Activated naive CD8-positive, alpha-beta T cell treated with anti-CD3 and anti-CD28 coated beads for 36 hours (primary cell): ENCODE data around the gene CALCOCO1. TPM values are rescaled to one million over a fixed set of nuclear protein-coding genes. Genes with fewer than 3 reads are reported as not detected.

ENCODE experiments used
- DNase-seq: peaks from one replicate; pipeline ENCODE4 v3.0.0; 2021
- H3K27ac Mint-ChIP-seq: one replicate; pipeline ENCODE4 v1.8.0; 2022; ENCODE audit warnings: mild to moderate bottlenecking, moderate library complexity, mixed read lengths
- H3K27me3 Mint-ChIP-seq: one replicate; pipeline ENCODE4 v1.8.0; 2022; ENCODE audit warnings: mild to moderate bottlenecking, mixed read lengths
- H3K36me3 Mint-ChIP-seq: one replicate; pipeline ENCODE4 v1.8.0; 2021; ENCODE audit warnings: mild to moderate bottlenecking, mixed read lengths
- H3K4me1 Mint-ChIP-seq: one replicate; pipeline ENCODE4 v1.8.0; 2021; ENCODE audit warnings: mixed read lengths
- H3K4me3 Mint-ChIP-seq: one replicate; pipeline ENCODE4 v1.8.0; 2022; ENCODE audit warnings: mild to moderate bottlenecking, moderate library complexity, mixed read lengths
- H3K9me3 Mint-ChIP-seq: one replicate; pipeline ENCODE4 v1.8.0; 2022; ENCODE audit warnings: mixed read lengths
- total RNA-seq, 2 experiments: library from RNA; stranded (reverse); gene quantifications; one replicate each; pipeline ENCODE4 v1.2.3, GENCODE V29; 2021

Gene CALCOCO1
- total RNA-seq, 2 experiments from 2014 or later = 8.8 to 9.6 TPM

GRCh38 chr12:53744751-53745150 lies 17.5 kb upstream of the CALCOCO1 start:
- no peaks in the 10 kb centered on the region for H3K9me3 Mint-ChIP-seq
- no peaks in the 10 kb centered on the region for H3K36me3 Mint-ChIP-seq
- H3K27ac Mint-ChIP-seq = no peak overlapping the region
- peaks cover 17% of the 10 kb centered on the region for H3K4me1 Mint-ChIP-seq
- H3K4me3 Mint-ChIP-seq = no peak overlapping the region
- no peak for DNase-seq
- peaks cover 53% of the 10 kb centered on the region for H3K27me3 Mint-ChIP-seq

GRCh38 chr12:53744130-53744441 lies 16.8 kb upstream of the CALCOCO1 start:
- H3K4me3 Mint-ChIP-seq = no peak overlapping the region
- no peak for DNase-seq
- H3K4me1 Mint-ChIP-seq = peaks cover 21% of the 10 kb centered on the region
- peaks cover 53% of the 10 kb centered on the region for H3K27me3 Mint-ChIP-seq
- H3K36me3 Mint-ChIP-seq = no peaks in the 10 kb centered on the region
- H3K9me3 Mint-ChIP-seq = no peaks in the 10 kb centered on the region
- no peak overlapping the region for H3K27ac Mint-ChIP-seq

- peak; percentile 48 for DNase-seq
- Mint-ChIP-seq H3K4me3 (peak overlapping the region; percentile 27), H3K27me3 (peaks cover 53% of the 10 kb centered on the region), H3K27ac (no peak overlapping the region), H3K9me3 (no peaks in the 10 kb centered on the region), H3K36me3 (no peaks in the 10 kb centered on the region), H3K4me1 (peaks cover 26% of the 10 kb centered on the region)
These were observed 16.2 kb upstream of the CALCOCO1 start for GRCh38 chr12:53743266-53744129.

- Mint-ChIP-seq H3K27me3 (peaks cover 60% of the 10 kb centered on the region), H3K4me3 (no peak overlapping the region), H3K9me3 (no peaks in the 10 kb centered on the region), H3K27ac (no peak overlapping the region), H3K36me3 (no peaks in the 10 kb centered on the region), H3K4me1 (peaks cover 11% of the 10 kb centered on the region)
- no peak for DNase-seq
These were observed 12.9 kb upstream of the CALCOCO1 start for GRCh38 chr12:53740130-53740491.

GRCh38 chr12:53739214-53740129 lies 12.2 kb upstream of the CALCOCO1 start:
- Mint-ChIP-seq H3K4me1 (peaks cover 11% of the 10 kb centered on the region), H3K36me3 (no peaks in the 10 kb centered on the region), H3K27ac (no peak overlapping the region), H3K9me3 (no peaks in the 10 kb centered on the region), H3K4me3 (peak overlapping the region; percentile 56), H3K27me3 (peaks cover 54% of the 10 kb centered on the region)
- DNase-seq = no peak

- peaks cover 45% of the 10 kb centered on the region for H3K27me3 Mint-ChIP-seq
- no peaks in the 10 kb centered on the region for H3K9me3 Mint-ChIP-seq
- H3K27ac Mint-ChIP-seq = no peak overlapping the region
- no peaks in the 10 kb centered on the region for H3K36me3 Mint-ChIP-seq
- peak overlapping the region; percentile 56 for H3K4me3 Mint-ChIP-seq
- peaks cover 15% of the 10 kb centered on the region for H3K4me1 Mint-ChIP-seq
- peak; percentile 41 for DNase-seq
These were observed 11.4 kb upstream of the CALCOCO1 start for GRCh38 chr12:53738406-53739213.

- H3K27ac Mint-ChIP-seq = no peak overlapping the region
- peak overlapping the region; percentile 27 for H3K4me3 Mint-ChIP-seq
- no peaks in the 10 kb centered on the region for H3K9me3 Mint-ChIP-seq
- no peaks in the 10 kb centered on the region for H3K36me3 Mint-ChIP-seq
- H3K4me1 Mint-ChIP-seq = peaks cover 13% of the 10 kb centered on the region
- DNase-seq = no peak
- peaks cover 39% of the 10 kb centered on the region for H3K27me3 Mint-ChIP-seq
These were observed 10.7 kb upstream of the CALCOCO1 start for GRCh38 chr12:53737951-53738405.

- Mint-ChIP-seq H3K27me3 (peaks cover 32% of the 10 kb centered on the region), H3K27ac (no peak overlapping the region), H3K36me3 (no peaks in the 10 kb centered on the region), H3K4me1 (peaks cover 13% of the 10 kb centered on the region), H3K9me3 (no peaks in the 10 kb centered on the region), H3K4me3 (no peak overlapping the region)
- no peak for DNase-seq
These were observed 10.0 kb upstream of the CALCOCO1 start for GRCh38 chr12:53737093-53737808.

- H3K36me3 Mint-ChIP-seq = no peaks in the 10 kb centered on the region
These were observed 9.3 kb upstream of the CALCOCO1 start for GRCh38 chr12:53736592-53736991.

GRCh38 chr12:53735556-53735955 lies 8.3 kb upstream of the CALCOCO1 start:
- Mint-ChIP-seq H3K27me3 (peaks cover 21% of the 10 kb centered on the region), H3K4me3 (no peak overlapping the region), H3K9me3 (no peaks in the 10 kb centered on the region), H3K27ac (no peak overlapping the region), H3K36me3 (no peaks in the 10 kb centered on the region), H3K4me1 (peaks cover 13% of the 10 kb centered on the region)
- DNase-seq = no peak

More at GRCh38 chr12:53736592-53736991, 9.3 kb upstream of the CALCOCO1 start:
- Mint-ChIP-seq H3K4me3 (no peak overlapping the region), H3K9me3 (no peaks in the 10 kb centered on the region), H3K27me3 (peaks cover 25% of the 10 kb centered on the region), H3K27ac (no peak overlapping the region), H3K4me1 (peaks cover 13% of the 10 kb centered on the region)
- no peak for DNase-seq

GRCh38 chr12:53734425-53734824 lies 7.2 kb upstream of the CALCOCO1 start:
- Mint-ChIP-seq H3K4me1 (peaks cover 11% of the 10 kb centered on the region), H3K27me3 (peaks cover 21% of the 10 kb centered on the region), H3K27ac (no peak overlapping the region), H3K9me3 (no peaks in the 10 kb centered on the region), H3K36me3 (no peaks in the 10 kb centered on the region), H3K4me3 (no peak overlapping the region)
- DNase-seq = no peak

- peaks cover 21% of the 10 kb centered on the region for H3K27me3 Mint-ChIP-seq
- no peak overlapping the region for H3K4me3 Mint-ChIP-seq
- no peaks in the 10 kb centered on the region for H3K9me3 Mint-ChIP-seq
- H3K4me1 Mint-ChIP-seq = peaks cover 6% of the 10 kb centered on the region
- DNase-seq = no peak
- no peaks in the 10 kb centered on the region for H3K36me3 Mint-ChIP-seq
- H3K27ac Mint-ChIP-seq = no peak overlapping the region
These were observed 6.6 kb upstream of the CALCOCO1 start for GRCh38 chr12:53733807-53734200.

- Mint-ChIP-seq H3K9me3 (no peaks in the 10 kb centered on the region), H3K27ac (no peak overlapping the region), H3K4me3 (no peak overlapping the region), H3K4me1 (peaks cover 4% of the 10 kb centered on the region), H3K27me3 (peaks cover 19% of the 10 kb centered on the region), H3K36me3 (no peaks in the 10 kb centered on the region)
- DNase-seq = no peak
These were observed 6.0 kb upstream of the CALCOCO1 start for GRCh38 chr12:53733051-53733806.

- Mint-ChIP-seq H3K27ac (no peak overlapping the region), H3K4me3 (no peak overlapping the region)
These were observed 2.4 kb upstream of the CALCOCO1 start for GRCh38 chr12:53729644-53730043.

More at GRCh38 chr12:53729644-53730043, 2.4 kb upstream of the CALCOCO1 start:
- H3K27me3 Mint-ChIP-seq = no peaks in the 10 kb centered on the region
- H3K4me1 Mint-ChIP-seq = peaks cover 17% of the 10 kb centered on the region
- no peak for DNase-seq
- no peaks in the 10 kb centered on the region for H3K36me3 Mint-ChIP-seq
- H3K9me3 Mint-ChIP-seq = no peaks in the 10 kb centered on the region
